GM18861 (cell line): ENCODE measurements around the gene TRAPPC1.

Experiments used
- ATAC-seq: cut with Tn5 transposase; IDR thresholded peaks from one replicate; pipeline ENCODE4 v1.9.1; 2021; ENCODE audit not compliant: unreplicated experiment

Gene TRAPPC1

DNA sequence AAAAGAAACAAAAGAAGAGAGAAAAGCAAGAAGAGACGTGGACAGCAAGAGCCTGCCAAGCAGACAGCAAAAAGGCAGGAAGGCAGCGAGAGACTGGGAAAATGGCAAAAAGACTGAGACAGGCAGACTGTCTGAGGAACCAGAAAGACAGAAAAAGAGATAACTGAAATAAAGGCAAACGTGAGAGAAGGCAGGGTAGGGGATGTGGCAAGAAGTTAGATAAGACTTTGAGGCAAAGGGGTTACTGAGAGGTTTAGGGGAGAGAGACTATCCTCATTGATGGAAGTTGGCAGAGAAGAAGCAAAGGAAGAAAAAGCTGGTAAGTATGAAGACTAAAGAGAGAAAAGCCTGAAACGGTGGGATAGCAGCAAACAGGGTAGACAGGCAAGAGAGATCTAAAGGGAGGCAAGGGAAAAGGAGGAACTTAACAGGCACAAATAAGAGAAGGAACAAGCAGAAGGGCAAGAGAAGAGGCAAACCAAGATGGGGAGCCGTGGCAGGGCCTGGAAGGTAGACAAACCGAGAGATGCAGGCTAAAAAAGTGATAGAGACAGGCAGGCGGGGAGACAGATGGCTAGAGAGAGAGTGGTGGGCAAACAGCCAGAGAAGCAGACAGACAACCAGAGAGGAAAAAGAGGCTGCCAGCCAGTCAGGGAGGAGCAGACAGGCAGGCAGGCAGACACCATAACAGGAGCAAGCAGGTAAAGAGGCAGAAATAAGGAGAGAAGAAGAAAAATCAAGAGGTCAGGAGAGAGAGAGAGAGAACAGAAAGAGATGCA, 50.3 kb downstream of the TRAPPC1 start:
- no peak for ATAC-seq
